GM12891 (cell line): Measurements from ENCODE around the gene SOX10.

Source experiments
- POLR2A ChIP-seq: IDR thresholded peaks from 2 replicates; pipeline ENCODE4 v1.6.1; 2011; ENCODE audit warnings: low read depth, low read length, control low read depth
- POLR2AphosphoS5 ChIP-seq: IDR thresholded peaks from 2 replicates; pipeline ENCODE4 v1.6.1; 2011; ENCODE audit warnings: low read depth, low read length, control low read depth

- TF ChIP-seq POLR2AphosphoS5: no peak
- TF ChIP-seq POLR2A: no peak
Measured at GRCh38 chr22:38021206-38021605, 36.9 kb upstream of the SOX10 start.
